HepG2 (cell line): ENCODE results near the gene GAS2L2. TPM values are rescaled to one million over a fixed set of nuclear protein-coding genes. Genes with fewer than 3 reads are reported as not detected.

Source experiments
- ATAD3A ChIP-seq: sonication (generic); formaldehyde crosslinking; IDR thresholded peaks from 2 replicates; pipeline ENCODE4 v1.4.0; 2020; ENCODE audit warnings: missing genetic modification reagents
- FOXA3 ChIP-seq: IDR thresholded peaks from 2 replicates; pipeline ENCODE4 v1.6.1; 2016; ENCODE audit warnings: missing genetic modification reagents, missing compliant biosample characterization
- HMGXB4 ChIP-seq, 2 experiments: sonication (generic) in 1 of 2; formaldehyde crosslinking in 1 of 2; IDR thresholded peaks; 2 replicates each; pipeline versions ENCODE4 v1.4.0 to v1.6.1; 2018 to 2020; ENCODE audit warnings: missing genetic modification reagents in 2 of 2, borderline replicate concordance in 1 of 2, low read depth in 1 of 2, mild to moderate bottlenecking in 1 of 2, missing biosample characterization in 1 of 2
- MATR3 ChIP-seq: sonication (generic); formaldehyde crosslinking; IDR thresholded peaks from 2 replicates; pipeline ENCODE4 v1.4.0; 2020; ENCODE audit warnings: missing genetic modification reagents
- MYC ChIP-seq: sonication (generic); formaldehyde crosslinking; IDR thresholded peaks from 2 replicates; pipeline ENCODE4 v1.9.0; 2021; ENCODE audit warnings: missing genetic modification reagents, borderline replicate concordance
- NRL ChIP-seq: sonication (generic); formaldehyde crosslinking; IDR thresholded peaks from 2 replicates; pipeline ENCODE4 v1.5.0; 2020; ENCODE audit warnings: missing genetic modification reagents, mild to moderate bottlenecking, moderate library complexity, borderline replicate concordance
- RAD21 ChIP-seq: fragments of 450-650 bp; formaldehyde crosslinking; IDR thresholded peaks from 2 replicates; pipeline ENCODE4 v1.5.0; 2020; ENCODE audit warnings: mild to moderate bottlenecking
- RXRB ChIP-seq: IDR thresholded peaks from 2 replicates; pipeline ENCODE4 v1.6.1; 2016; ENCODE audit warnings: borderline replicate concordance, missing genetic modification reagents, missing compliant biosample characterization
- SAP130 ChIP-seq: IDR thresholded peaks from 2 replicates; pipeline ENCODE4 v1.6.1; 2016; ENCODE audit warnings: low read depth
- SIN3A ChIP-seq: IDR thresholded peaks from 2 replicates; pipeline ENCODE4 v1.6.1; 2011; ENCODE audit warnings: low read depth, mild to moderate bottlenecking, control low read depth, low read length, borderline replicate concordance
- SYNCRIP ChIP-seq: fragments of 200-400 bp; formaldehyde crosslinking; IDR thresholded peaks from 2 replicates; pipeline ENCODE4 v1.6.1; 2018; ENCODE audit warnings: mild to moderate bottlenecking, low read depth, low read length; ENCODE audit not compliant: insufficient read depth
- TCF7L2 ChIP-seq: IDR thresholded peaks from 2 replicates; pipeline ENCODE4 v1.6.1; 2011; ENCODE audit warnings: mild to moderate bottlenecking, low read depth, low read length, moderate library complexity
- THAP7 ChIP-seq: sonication (generic); formaldehyde crosslinking; IDR thresholded peaks from 2 replicates; pipeline ENCODE4 v1.8.1; 2023; ENCODE audit warnings: mild to moderate bottlenecking, missing genetic modification reagents
- ZBTB14 ChIP-seq: sonication (generic); formaldehyde crosslinking; IDR thresholded peaks from 2 replicates; pipeline ENCODE4 v1.4.0; 2020; ENCODE audit warnings: missing genetic modification reagents
- ZBTB7A ChIP-seq: sonication (generic); formaldehyde crosslinking; IDR thresholded peaks from 2 replicates; pipeline ENCODE4 v1.8.0; 2022; ENCODE audit warnings: mild to moderate bottlenecking, missing genetic modification reagents
- ZC3H4 ChIP-seq: sonication (generic); formaldehyde crosslinking; IDR thresholded peaks from 2 replicates; pipeline ENCODE4 v1.4.0; 2020; ENCODE audit warnings: missing genetic modification reagents, borderline replicate concordance
- ZNF10 ChIP-seq: sonication (generic); formaldehyde crosslinking; IDR thresholded peaks from 2 replicates; pipeline ENCODE4 v1.4.0; 2020; ENCODE audit warnings: mild to moderate bottlenecking, low read depth, missing genetic modification reagents, borderline replicate concordance
- ZNF276 ChIP-seq: sonication (generic); formaldehyde crosslinking; IDR thresholded peaks from 2 replicates; pipeline ENCODE4 v1.4.0; 2020; ENCODE audit warnings: mild to moderate bottlenecking, low read depth, missing genetic modification reagents
- ZNF317 ChIP-seq: sonication (generic); formaldehyde crosslinking; IDR thresholded peaks from 2 replicates; pipeline ENCODE4 v1.5.0; 2020; ENCODE audit warnings: mild to moderate bottlenecking, missing genetic modification reagents
- ZNF644 ChIP-seq: IDR thresholded peaks from 2 replicates; pipeline ENCODE4 v1.6.1; 2016; ENCODE audit warnings: low read depth
- ZSCAN25 ChIP-seq: sonication (generic); formaldehyde crosslinking; IDR thresholded peaks from 2 replicates; pipeline ENCODE4 v1.8.0; 2022; ENCODE audit warnings: mild to moderate bottlenecking, missing genetic modification reagents
- polyA plus RNA-seq, 8 experiments: library from polyadenylated mRNA; depleted of rRNA in 3 of 8; stranded (reverse) in 7 of 8; unstranded in 1 of 8; fragments of >200 nt; fragmentation: Illumina TruSeq in 4 of 8; extraction: Trizol in 4 of 8; gene quantifications; 2 replicates each; pipeline versions ENCODE4 v1.2.1 to v1.2.3, GENCODE V29; 2011 to 2016; ENCODE audit warnings: low read depth in 4 of 8, missing spikeins in 1 of 8, mixed read lengths in 1 of 8; ENCODE audit not compliant: insufficient read depth in 1 of 8
- total RNA-seq, 5 experiments: library from RNA; depleted of rRNA; stranded (reverse); fragments of >200 nt; fragmentation: Illumina TruSeq; extraction: Trizol; gene quantifications; 2 replicates each; pipeline ENCODE4 v1.2.3, GENCODE V29; 2016; ENCODE audit warnings: low read depth in 1 of 5
- TF ChIP-seq, protein P1 (sequence below): sonication (generic); formaldehyde crosslinking; IDR thresholded peaks from 2 replicates; pipeline ENCODE4 v1.5.0; 2020; ENCODE audit warnings: missing genetic modification reagents, mild to moderate bottlenecking, borderline replicate concordance

GAS2L2 gene
- total and polyA plus RNA-seq, 2 of the 13 experiments (the other 11 are each of a cell fraction or from before 2014, with no cell fraction given): not detected

DNA sequence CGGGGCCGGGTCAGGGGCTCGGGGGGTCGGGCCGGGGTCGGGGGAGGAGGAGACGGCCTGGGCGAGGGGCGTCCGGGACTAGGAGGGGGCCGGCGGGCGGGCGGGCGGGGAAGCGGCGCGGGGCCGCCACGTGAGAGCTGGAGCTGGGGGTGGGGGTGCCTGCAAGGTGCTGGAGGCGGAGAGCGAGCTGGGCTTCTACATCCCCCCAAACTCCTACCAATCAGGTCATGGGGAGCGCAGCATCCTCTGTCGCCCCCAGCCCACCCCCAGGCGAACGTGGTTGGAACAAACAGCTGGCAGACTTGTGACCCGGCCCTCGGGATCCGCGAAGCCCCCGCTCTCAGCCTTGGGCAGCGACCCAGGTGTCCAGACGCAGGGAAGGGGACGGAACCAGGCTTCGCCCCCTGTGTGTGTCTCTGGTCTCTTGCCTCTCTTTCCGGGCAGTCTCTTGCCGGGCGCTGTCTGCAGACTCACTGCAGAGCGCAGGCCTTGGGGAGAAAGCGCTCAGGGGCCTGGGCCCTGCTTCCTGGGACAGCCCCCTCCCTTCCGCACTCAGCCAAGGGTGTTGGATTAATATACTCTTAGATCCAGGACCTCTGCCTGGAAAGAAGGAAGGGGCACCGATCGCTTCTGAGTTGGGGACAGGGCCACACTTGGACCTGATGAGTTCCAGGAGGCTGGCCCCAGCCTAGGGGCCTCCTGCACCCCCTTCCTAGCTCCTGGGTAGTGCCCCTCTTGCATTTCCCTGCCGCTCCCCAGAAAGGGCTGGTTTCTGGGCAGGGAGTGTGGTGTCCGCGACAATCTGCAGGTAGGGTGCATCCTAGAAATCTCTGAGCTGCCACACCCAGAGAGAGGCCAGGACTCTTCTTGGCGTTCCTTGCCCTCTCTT, 20.9 kb downstream of the GAS2L2 start (continued):
- TF ChIP-seq ZBTB7A: no peak
- TF ChIP-seq ZNF10: no peak
- no peak for TF ChIP-seq ATAD3A
- TF ChIP-seq, protein P1, sequence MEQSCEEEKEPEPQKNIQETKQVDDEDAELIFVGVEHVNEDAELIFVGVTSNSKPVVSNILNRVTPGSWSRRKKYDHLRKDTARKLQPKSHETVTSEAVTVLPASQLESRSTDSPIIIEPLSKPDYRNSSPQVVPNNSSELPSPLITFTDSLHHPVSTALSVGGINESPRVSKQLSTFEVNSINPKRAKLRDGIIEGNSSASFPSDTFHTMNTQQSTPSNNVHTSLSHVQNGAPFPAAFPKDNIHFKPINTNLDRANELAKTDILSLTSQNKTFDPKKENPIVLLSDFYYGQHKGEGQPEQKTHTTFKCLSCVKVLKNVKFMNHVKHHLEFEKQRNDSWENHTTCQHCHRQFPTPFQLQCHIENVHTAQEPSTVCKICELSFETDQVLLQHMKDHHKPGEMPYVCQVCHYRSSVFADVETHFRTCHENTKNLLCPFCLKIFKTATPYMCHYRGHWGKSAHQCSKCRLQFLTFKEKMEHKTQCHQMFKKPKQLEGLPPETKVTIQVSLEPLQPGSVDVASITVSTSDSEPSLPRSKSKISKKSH: 0 out of 2 replicates have a peak, but pooled peaks have one; percentile 43
- TF ChIP-seq FOXA3: no peak
- no peak for TF ChIP-seq ZSCAN25 (CRISPR knock-in tag)
- no peak for TF ChIP-seq ZC3H4 (CRISPR knock-in tag)
- TF ChIP-seq SYNCRIP: no peak
- TF ChIP-seq SAP130 (CRISPR knock-in tag): peak; percentile 40; the same call in 1 of the 2 replicates
- TF ChIP-seq THAP7 (CRISPR knock-in tag): no peak
- 0 out of 2 replicates have a peak, but pooled peaks have one; percentile 8 for TF ChIP-seq MYC
- no peak for TF ChIP-seq MATR3
- no peak for TF ChIP-seq RXRB (CRISPR knock-in tag)
- TF ChIP-seq SIN3A: no peak
- TF ChIP-seq RAD21: peak; percentile 13; the same call in 1 of the 2 replicates
- TF ChIP-seq ZNF644: no peak
- no peak for TF ChIP-seq ZNF317 (CRISPR knock-in tag)
- TF ChIP-seq NRL (CRISPR knock-in tag): peak; percentile 56
- TF ChIP-seq ZBTB14: no peak
- no peak for TF ChIP-seq ZNF276
- TF ChIP-seq HMGXB4 (CRISPR knock-in tag; IDR thresholded peaks at IDR 0.05; ENCODE audit: borderline replicate concordance in 1 of 2, low read depth in 1 of 2): 0 out of 4 replicates have a peak, but pooled peaks of 1 of the 2 experiments have one; percentile 32
- no peak for TF ChIP-seq TCF7L2
